SK-N-SH treated with all-trans-retinoic acid at 6 μM for 48 hours (cell line): Measurements from ENCODE around the gene TPK1.

Source experiments
- ATAC-seq: fragments of 200-7000 bp; cut with Tn5 transposase; 3 replicates; pipeline ENCODE4 v1.9.1; 2020; ENCODE audit warnings: mild to moderate bottlenecking, moderate library complexity
- ARNTL ChIP-seq: fragments of 450-650 bp; formaldehyde crosslinking; IDR thresholded peaks from 2 replicates; pipeline ENCODE4 v1.5.0; 2020; ENCODE audit warnings: low read depth, mild to moderate bottlenecking, moderate library complexity, borderline replicate concordance
- BACH2 ChIP-seq: fragments of 250-450 bp; sonication (Bioruptor Pico); IDR thresholded peaks from 2 replicates; pipeline ENCODE4 v1.9.0; 2021; ENCODE audit warnings: mild to moderate bottlenecking, borderline replicate concordance
- CREB5 ChIP-seq: fragments of 250-450 bp; sonication (Bioruptor Pico); IDR thresholded peaks from 2 replicates; pipeline ENCODE4 v1.5.1; 2020; ENCODE audit warnings: low read depth, mild to moderate bottlenecking, moderate library complexity
- CSDC2 ChIP-seq: fragments of 250-450 bp; sonication (Bioruptor Pico); IDR thresholded peaks from 2 replicates; pipeline ENCODE4 v1.5.0; 2020; ENCODE audit warnings: mild to moderate bottlenecking, moderate library complexity
- CSRNP3 ChIP-seq: fragments of 250-450 bp; sonication (Bioruptor Pico); IDR thresholded peaks from 2 replicates; pipeline ENCODE4 v1.5.1; 2021; ENCODE audit warnings: mild to moderate bottlenecking, moderate library complexity
- ESRRG ChIP-seq: fragments of 250-450 bp; sonication (Bioruptor Pico); IDR thresholded peaks from 2 replicates; pipeline ENCODE4 v1.6.1; 2021; ENCODE audit warnings: mild to moderate bottlenecking
- GLIS3 ChIP-seq: fragments of 250-450 bp; sonication (Bioruptor Pico); IDR thresholded peaks from 2 replicates; pipeline ENCODE4 v1.5.0; 2020; ENCODE audit warnings: mild to moderate bottlenecking, moderate library complexity
- POU6F1 ChIP-seq: fragments of 250-450 bp; sonication (Bioruptor Pico); IDR thresholded peaks from 2 replicates; pipeline ENCODE4 v1.8.0; 2021; ENCODE audit warnings: low read depth, mild to moderate bottlenecking, moderate library complexity, borderline replicate concordance
- PPARA ChIP-seq: fragments of 250-450 bp; sonication (Bioruptor Pico); IDR thresholded peaks from 2 replicates; pipeline ENCODE4 v1.5.0; 2020; ENCODE audit warnings: mild to moderate bottlenecking, borderline replicate concordance
- RARB ChIP-seq: fragments of 250-450 bp; sonication (Bioruptor Pico); IDR thresholded peaks from 2 replicates; pipeline ENCODE4 v1.8.0; 2021; ENCODE audit warnings: mild to moderate bottlenecking, moderate library complexity
- SNAI2 ChIP-seq: fragments of 250-450 bp; sonication (Bioruptor Pico); IDR thresholded peaks from 2 replicates; pipeline ENCODE4 v1.5.0; 2020; ENCODE audit warnings: mild to moderate bottlenecking, moderate library complexity
- TCF4 ChIP-seq: fragments of 250-450 bp; sonication (Bioruptor Pico); IDR thresholded peaks from 2 replicates; pipeline ENCODE4 v1.8.0; 2021; ENCODE audit warnings: mild to moderate bottlenecking, moderate library complexity, borderline replicate concordance
- TOX ChIP-seq: fragments of 250-450 bp; sonication (Bioruptor Pico); IDR thresholded peaks from 2 replicates; pipeline ENCODE4 v1.8.0; 2021; ENCODE audit warnings: mild to moderate bottlenecking, moderate library complexity, borderline replicate concordance
- TSHZ2 ChIP-seq: fragments of 250-450 bp; sonication (Bioruptor Pico); IDR thresholded peaks from 2 replicates; pipeline ENCODE4 v1.5.0; 2020; ENCODE audit warnings: mild to moderate bottlenecking, moderate library complexity
- ZC3H10 ChIP-seq: fragments of 250-450 bp; sonication (Bioruptor Pico); IDR thresholded peaks from 2 replicates; pipeline ENCODE4 v1.5.1; 2021; ENCODE audit warnings: mild to moderate bottlenecking, moderate library complexity
- ZFP3 ChIP-seq: fragments of 250-450 bp; sonication (Bioruptor Pico); IDR thresholded peaks from 2 replicates; pipeline ENCODE4 v1.5.0; 2020; ENCODE audit warnings: mild to moderate bottlenecking, moderate library complexity
- ZFP30 ChIP-seq: fragments of 450-650 bp; formaldehyde crosslinking; IDR thresholded peaks from 2 replicates; pipeline ENCODE4 v1.5.0; 2022; ENCODE audit warnings: mild to moderate bottlenecking, moderate library complexity
- ZNF565 ChIP-seq: fragments of 450-650 bp; formaldehyde crosslinking; conservative IDR thresholded peaks from 2 replicates; pipeline ENCODE4 v1.5.0; 2020; ENCODE audit warnings: low read depth, mild to moderate bottlenecking, moderate library complexity
- ZNF70 ChIP-seq: fragments of 450-650 bp; formaldehyde crosslinking; IDR thresholded peaks from 2 replicates; pipeline ENCODE4 v1.5.0; 2020; ENCODE audit warnings: mild to moderate bottlenecking, moderate library complexity
- ZNF8 ChIP-seq: fragments of 450-650 bp; formaldehyde crosslinking; IDR thresholded peaks from 2 replicates; pipeline ENCODE4 v1.5.0; 2020; ENCODE audit warnings: mild to moderate bottlenecking, moderate library complexity

TPK1 gene

GRCh38 chr7:144587701-144588100, 248.2 kb downstream of the TPK1 start:
- no peak for ATAC-seq
- TF ChIP-seq ZFP3 (CRISPR knock-in tag), result no peak
- no peak for TF ChIP-seq CSRNP3 (CRISPR knock-in tag)
- no peak for TF ChIP-seq TCF4
- no peak for TF ChIP-seq GLIS3 (CRISPR knock-in tag)
- no peak for TF ChIP-seq ZNF8 (CRISPR knock-in tag)
- no peak for TF ChIP-seq ZFP30 (CRISPR knock-in tag)

- TF ChIP-seq ZNF565 (CRISPR knock-in tag) (no peak), CSDC2 (CRISPR knock-in tag) (no peak), SNAI2 (no peak), POU6F1 (CRISPR knock-in tag) (no peak), RARB (CRISPR knock-in tag) (no peak), TSHZ2 (no peak), BACH2 (CRISPR knock-in tag) (no peak), PPARA (CRISPR knock-in tag) (no peak), CSRNP3 (CRISPR knock-in tag) (no peak), ZNF8 (CRISPR knock-in tag) (no peak)
- ATAC-seq, result no peak
These were observed 251.1 kb downstream of the TPK1 start for GRCh38 chr7:144584726-144585125.

GRCh38 chr7:144579687-144580086, 256.2 kb downstream of the TPK1 start:
- no peak for ATAC-seq
- TF ChIP-seq ZFP30 (CRISPR knock-in tag), result no peak
- no peak for TF ChIP-seq ESRRG (CRISPR knock-in tag)
- TF ChIP-seq PPARA (CRISPR knock-in tag), result no peak
- TF ChIP-seq ZC3H10 (CRISPR knock-in tag), result no peak
- no peak for TF ChIP-seq ZNF8 (CRISPR knock-in tag)
- no peak for TF ChIP-seq CSDC2 (CRISPR knock-in tag)

GRCh38 chr7:144575456-144575855, 260.4 kb downstream of the TPK1 start:
- ATAC-seq, result no peak
- TF ChIP-seq GLIS3 (CRISPR knock-in tag) (no peak), TSHZ2 (no peak), CSRNP3 (CRISPR knock-in tag) (no peak), POU6F1 (CRISPR knock-in tag) (no peak), ZNF8 (CRISPR knock-in tag) (no peak), ZNF70 (no peak), ZFP30 (CRISPR knock-in tag) (no peak), ARNTL (no peak), RARB (CRISPR knock-in tag) (no peak), ZC3H10 (CRISPR knock-in tag) (no peak), CREB5 (CRISPR knock-in tag) (no peak), CSDC2 (CRISPR knock-in tag) (no peak), ZFP3 (CRISPR knock-in tag) (no peak), TCF4 (no peak), BACH2 (CRISPR knock-in tag) (no peak), TOX (no peak)
